Endothelial cell of umbilical vein (primary cell): ENCODE results near the gene NR1D2. TPM values are rescaled to one million over a fixed set of nuclear protein-coding genes. Genes with fewer than 3 reads are reported as not detected.

ENCODE experiments used
- BruUV-seq: library from RNA; stranded (reverse); fragments of 400-500 nt; replicated peaks from 2 replicates; lab custom pipeline; 2021; lab: Mats Ljungman, UMichigan
- CTCF ChIA-PET: fragments of 300-600, 350-600 bp; sonication (Branson Sonifier 250); formaldehyde crosslinking; loops from one replicate; lab custom pipeline; 2021; ENCODE audit warnings: antibody characterized with exemption, inconsistent platforms; lab: Charles Lee
- POLR2A ChIA-PET: fragments of 300-600, 350-600 bp; sonication (Branson Sonifier 250); formaldehyde crosslinking; loops from one replicate; lab custom pipeline; 2021; ENCODE audit warnings: antibody characterized with exemption, inconsistent platforms; lab: Charles Lee
- DNase-seq: peaks from one replicate; pipeline ENCODE4 v3.0.0-alpha.2; 2011; ENCODE audit warnings: low read depth, low spot score
- FAIRE-seq: peaks from 2 replicates; lab custom pipeline; 2011; peaks lifted over from hg19 to GRCh38; lab: Jason Lieb, UNC
- H2AFZ ChIP-seq: 2 replicates; pipeline ENCODE4 v1.6.0; 2012; ENCODE audit warnings: low read depth, low read length, control low read depth, inconsistent platforms
- H3K27ac ChIP-seq: 2 replicates; pipeline ENCODE4 v1.5.1; 2011; ENCODE audit warnings: low read depth, mild to moderate bottlenecking, control low read depth, low read length, moderate library complexity; ENCODE audit not compliant: insufficient read depth
- H3K27me3 ChIP-seq, 2 experiments: 2 replicates each; pipeline versions ENCODE4 v1.6.0 to v1.6.1; 2011; ENCODE audit warnings: low read length in 2 of 2, mixed read lengths in 1 of 2; ENCODE audit not compliant: control insufficient read depth in 2 of 2, insufficient read depth in 2 of 2
- H3K36me3 ChIP-seq, 2 experiments: 2 replicates in 1 of 2; 3 replicates in 1 of 2; pipeline ENCODE4 v1.5.1; 2011; ENCODE audit warnings: low read length in 2 of 2, mild to moderate bottlenecking in 1 of 2, moderate library complexity in 1 of 2; ENCODE audit not compliant: control insufficient read depth in 2 of 2, insufficient read depth in 2 of 2; ENCODE audit errors: extremely low read depth in 1 of 2
- H3K4me1 ChIP-seq: 3 replicates; pipeline ENCODE4 v1.5.1; 2011; ENCODE audit warnings: mild to moderate bottlenecking, low read length; ENCODE audit not compliant: control insufficient read depth, insufficient read depth; ENCODE audit errors: extremely low read depth
- H3K4me2 ChIP-seq: 2 replicates; pipeline ENCODE4 v1.6.1; 2011; ENCODE audit warnings: low read length, control low read depth, mixed read lengths; ENCODE audit not compliant: insufficient read depth
- H3K4me3 ChIP-seq, 3 experiments: fragments of 200-600 bp in 1 of 3; sonication (generic), shearing (Covaris generic) in 1 of 3; replicated peaks in 1 of 3; 2 replicates each; pipeline ENCODE4 v1.5.1; 2011 to 2016; ENCODE audit warnings: control low read depth in 3 of 3, low read length in 3 of 3, mild to moderate bottlenecking in 2 of 3, inconsistent platforms in 1 of 3, low read depth in 1 of 3, moderate library complexity in 1 of 3; ENCODE audit not compliant: insufficient read depth in 1 of 3
- H3K79me2 ChIP-seq: 2 replicates; pipeline ENCODE4 v1.6.0; 2012; ENCODE audit warnings: low read length, inconsistent platforms; ENCODE audit not compliant: control insufficient read depth, insufficient read depth
- H3K9ac ChIP-seq: replicated peaks from 2 replicates; pipeline ENCODE3; 2011; ENCODE audit warnings: low read length, control low read depth; ENCODE audit not compliant: insufficient read depth; ENCODE audit errors: extremely low read depth
- H3K9me1 ChIP-seq: replicated peaks from 3 replicates; pipeline ENCODE4 v1.6.0; 2011; ENCODE audit warnings: mild to moderate bottlenecking, low read length; ENCODE audit not compliant: control insufficient read depth, insufficient read depth; ENCODE audit errors: extremely low read depth
- H3K9me3 ChIP-seq: replicated peaks from 2 replicates; pipeline ENCODE4 v1.5.1; 2012; ENCODE audit warnings: low read length, inconsistent platforms; ENCODE audit not compliant: control insufficient read depth, insufficient read depth
- H4K20me1 ChIP-seq: replicated peaks from 2 replicates; pipeline ENCODE3; 2011; ENCODE audit warnings: mild to moderate bottlenecking, low read length; ENCODE audit not compliant: control insufficient read depth, insufficient read depth; ENCODE audit errors: extremely low read depth
- EZH2 ChIP-seq: IDR thresholded peaks from 2 replicates; pipeline ENCODE4 v1.6.1; 2012; ENCODE audit warnings: borderline replicate concordance, low read depth, mild to moderate bottlenecking, moderate library complexity, low read length, inconsistent platforms; ENCODE audit not compliant: severe bottlenecking
- FOS ChIP-seq: IDR thresholded peaks from 2 replicates; pipeline ENCODE4 v1.6.1; 2011; ENCODE audit warnings: mild to moderate bottlenecking, low read length, moderate library complexity, borderline replicate concordance; ENCODE audit not compliant: insufficient read depth
- GATA2 ChIP-seq: IDR thresholded peaks from 2 replicates; pipeline ENCODE4 v1.7.0; 2011; ENCODE audit warnings: low read depth, mild to moderate bottlenecking, moderate library complexity, mixed read lengths, low read length; ENCODE audit not compliant: insufficient read length, insufficient read depth
- JUN ChIP-seq: IDR thresholded peaks from 2 replicates; pipeline ENCODE4 v1.6.1; 2011; ENCODE audit warnings: borderline replicate concordance, low read depth; ENCODE audit not compliant: insufficient read length, insufficient read depth
- MYC ChIP-seq: IDR thresholded peaks from one replicate; pipeline ENCODE4 v1.6.1; 2011; ENCODE audit warnings: mild to moderate bottlenecking, low read depth, low read length
- POLR2A ChIP-seq: IDR thresholded peaks from 2 replicates; pipeline ENCODE4 v1.6.1; 2012; ENCODE audit warnings: low read depth, mild to moderate bottlenecking, control low read depth, low read length
- POLR2AphosphoS5 ChIP-seq: IDR thresholded peaks from 2 replicates; pipeline ENCODE4 v1.6.1; 2012; ENCODE audit warnings: low read depth, mild to moderate bottlenecking, control low read depth, low read length, moderate library complexity; ENCODE audit not compliant: insufficient read depth
- dilution Hi-C: fragments of 300-500 bp; cut with MboI; formaldehyde crosslinking; loops from one replicate; pipeline ENCODE4 v1.15.0; 2019; ENCODE audit warnings: low sequenced_read_pairs; ENCODE audit not compliant: extremely low pct_ligation_motif_present
- intact Hi-C: fragments of 100-400 bp; cut with micrococcal nuclease; formaldehyde crosslinking; loops from one replicate; pipeline ENCODE4 v1.10.0; 2022
- polyA plus RNA-seq, 4 experiments: library from polyadenylated mRNA; depleted of rRNA in 3 of 4; stranded (reverse) in 3 of 4; unstranded in 1 of 4; fragments of >200 nt; gene quantifications; 2 replicates each; pipeline versions ENCODE4 v1.2.1 to v1.2.3, GENCODE V29; 2011 to 2012; ENCODE audit warnings: missing spikeins in 1 of 4
- total RNA-seq: library from RNA; stranded (reverse); gene quantifications from 2 replicates; pipeline ENCODE4 v1.2.3, GENCODE V29; 2021
- TF ChIP-seq, protein P1 (sequence below): IDR thresholded peaks from 2 replicates; pipeline ENCODE4 v1.6.1; 2011; ENCODE audit not compliant: insufficient read depth, insufficient read length
- TF ChIP-seq, protein P2 (sequence below), 2 donors: IDR thresholded peaks; 1 replicate in 1 of 2; 2 replicates in 1 of 2; pipeline ENCODE4 v1.5.1; 2011; ENCODE audit warnings: low read length in 2 of 2, mild to moderate bottlenecking in 2 of 2, moderate library complexity in 2 of 2, control low read depth in 1 of 2, inconsistent platforms in 1 of 2, low read depth in 1 of 2; ENCODE audit not compliant: insufficient read depth in 1 of 2; ENCODE audit errors: extremely low read depth in 1 of 2

NR1D2 gene
- total and polyA plus RNA-seq, 2 donors (not counting 3 experiments of a cell fraction or from before 2014, with no cell fraction given) = 4.3 to 14.6 TPM

DNA sequence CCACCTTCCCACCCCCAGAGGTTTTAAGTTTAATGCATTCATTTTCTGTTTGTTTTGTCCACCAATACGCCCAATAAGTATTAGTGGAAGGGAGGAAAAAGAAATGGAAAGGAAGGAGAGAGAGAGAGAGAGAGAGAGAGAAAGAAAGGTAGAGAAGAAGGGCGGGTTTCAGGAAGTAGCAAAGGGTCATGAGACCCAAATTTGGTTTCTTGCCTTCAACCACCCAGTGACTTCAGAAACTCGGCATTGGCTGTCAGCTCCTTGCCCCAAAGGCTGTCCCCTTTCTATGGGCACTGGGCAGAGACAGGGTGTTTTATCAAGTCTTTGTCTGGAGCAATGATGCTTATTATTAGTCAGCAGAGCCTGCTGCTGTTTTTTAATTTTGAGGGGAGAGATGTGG, 13.5 kb upstream of the NR1D2 start:
- BruUV-seq = no TSS peak
- dilution Hi-C loops = no loop called here
- Histone ChIP-seq H3K4me1 (no peaks in the 10 kb centered on the region), H3K4me3 (no peak overlapping the region), H3K9me1 (no peaks in the 10 kb centered on the region), H3K27ac (no peak overlapping the region), H3K27me3 (peaks cover 0 to 5% of the 10 kb centered on the region in 2 experiments), H3K9ac (no peak overlapping the region), H3K9me3 (no peaks in the 10 kb centered on the region), H2AFZ (no peak overlapping the region), H3K36me3 (no peaks in the 10 kb centered on the region), H4K20me1 (no peaks in the 10 kb centered on the region), H3K79me2 (no peaks in the 10 kb centered on the region), H3K4me2 (no peak overlapping the region)
- TF ChIP-seq POLR2AphosphoS5 (no peak), EZH2 (no peak), JUN (no peak), MYC (no peak), POLR2A (no peak), FOS (no peak), GATA2 (no peak)
- TF ChIP-seq, protein P1, sequence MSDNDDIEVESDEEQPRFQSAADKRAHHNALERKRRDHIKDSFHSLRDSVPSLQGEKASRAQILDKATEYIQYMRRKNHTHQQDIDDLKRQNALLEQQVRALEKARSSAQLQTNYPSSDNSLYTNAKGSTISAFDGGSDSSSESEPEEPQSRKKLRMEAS = no peak
- TF ChIP-seq, protein P2, sequence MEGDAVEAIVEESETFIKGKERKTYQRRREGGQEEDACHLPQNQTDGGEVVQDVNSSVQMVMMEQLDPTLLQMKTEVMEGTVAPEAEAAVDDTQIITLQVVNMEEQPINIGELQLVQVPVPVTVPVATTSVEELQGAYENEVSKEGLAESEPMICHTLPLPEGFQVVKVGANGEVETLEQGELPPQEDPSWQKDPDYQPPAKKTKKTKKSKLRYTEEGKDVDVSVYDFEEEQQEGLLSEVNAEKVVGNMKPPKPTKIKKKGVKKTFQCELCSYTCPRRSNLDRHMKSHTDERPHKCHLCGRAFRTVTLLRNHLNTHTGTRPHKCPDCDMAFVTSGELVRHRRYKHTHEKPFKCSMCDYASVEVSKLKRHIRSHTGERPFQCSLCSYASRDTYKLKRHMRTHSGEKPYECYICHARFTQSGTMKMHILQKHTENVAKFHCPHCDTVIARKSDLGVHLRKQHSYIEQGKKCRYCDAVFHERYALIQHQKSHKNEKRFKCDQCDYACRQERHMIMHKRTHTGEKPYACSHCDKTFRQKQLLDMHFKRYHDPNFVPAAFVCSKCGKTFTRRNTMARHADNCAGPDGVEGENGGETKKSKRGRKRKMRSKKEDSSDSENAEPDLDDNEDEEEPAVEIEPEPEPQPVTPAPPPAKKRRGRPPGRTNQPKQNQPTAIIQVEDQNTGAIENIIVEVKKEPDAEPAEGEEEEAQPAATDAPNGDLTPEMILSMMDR (IDR thresholded peaks at IDR 0.05; ENCODE audit: extremely low read depth in 1 of 2, insufficient read depth in 1 of 2, low read depth in 1 of 2, low read length in 2 of 2) = no peak
- CTCF ChIA-PET = no interaction called here
- POLR2A ChIA-PET = no interaction called here
- intact Hi-C loops = no loop called here
- FAIRE-seq = no peak
- no peak for DNase-seq
